ENCODE measurements around the gene CIDEB.
A peak's percentile ranks its signal among the peaks of the same experiment; 100 is the strongest.
"Not testable (repeated sequence)": the region's sequence is repeated elsewhere in the genome, so short reads cannot be mapped to it uniquely, and the experiment has no call there.

The CIDEB gene

GRCh38 chr14:24329073-24329663, 21.4 kb upstream of the CIDEB start:
- Histone ChIP-seq H3K36me3 (replicated peaks; ENCODE audit: insufficient read depth, low read length) (no peaks in the 10 kb centered on the region), H3K9me3 (replicated peaks; ENCODE audit: insufficient read depth, low read length) (no peaks in the 10 kb centered on the region), H2AFZ (ENCODE audit: low read length) (no peak overlapping the region), H3K4me2 (ENCODE audit: low read depth, low read length) (no peak overlapping the region), H3K79me2 (ENCODE audit: low read length) (no peaks in the 10 kb centered on the region), H3K9me2 (replicated peaks; ENCODE audit: insufficient read depth, low read length) (no peaks in the 10 kb centered on the region), H3K4me3 (ENCODE audit: low read length) (no peak overlapping the region), H4K20me1 (ENCODE audit: insufficient read depth, low read length) (no peaks in the 10 kb centered on the region), H3K4me1 (ENCODE audit: low read length) (0 out of 2 replicates have a peak, but pooled peaks cover 3% of the 10 kb centered on the region), H3K27ac (ENCODE audit: low read length) (no peak overlapping the region), H3K27me3 (replicated peaks; ENCODE audit: insufficient read depth, low read length) (no peaks in the 10 kb centered on the region), H3F3A (ENCODE audit: insufficient read depth, low read length) (no peaks in the 10 kb centered on the region), H3K9ac (ENCODE audit: low read length) (no peak overlapping the region)
- TF ChIP-seq EZH2 (optimal IDR thresholded peaks at IDR 0.05; ENCODE audit: low read depth, low read length) (no peak), CTCF (IDR thresholded peaks at IDR 0.05; ENCODE audit: low read length) (no peak), EZH2phosphoT487 (IDR thresholded peaks at IDR 0.05; ENCODE audit: low read length) (no peak)
- no peak for DNase-seq

- H3K9ac ChIP-seq (ENCODE audit: low read length); H3K4me1 ChIP-seq (ENCODE audit: low read length); H3K36me3 ChIP-seq (replicated peaks; ENCODE audit: insufficient read depth, low read length); DNase-seq; H4K20me1 ChIP-seq (ENCODE audit: insufficient read depth, low read length); H3K4me3 ChIP-seq (ENCODE audit: low read length); H3F3A ChIP-seq (ENCODE audit: insufficient read depth, low read length); H3K27ac ChIP-seq (ENCODE audit: low read length); H3K9me2 ChIP-seq (replicated peaks; ENCODE audit: insufficient read depth, low read length); H3K4me2 ChIP-seq (ENCODE audit: low read depth, low read length); H2AFZ ChIP-seq (ENCODE audit: low read length); H3K79me2 ChIP-seq (ENCODE audit: low read length); H3K9me3 ChIP-seq (replicated peaks; ENCODE audit: insufficient read depth, low read length): not testable (repeated sequence)
- H3K27me3 ChIP-seq (replicated peaks; ENCODE audit: insufficient read depth, low read length): peaks cover 11% of the 10 kb centered on the region; the same call in 1 of the 2 replicates
- 0 out of 2 replicates have a peak, but pooled peaks have one; percentile 14 for TF ChIP-seq CTCF (IDR thresholded peaks at IDR 0.05; ENCODE audit: low read length)
Observed at GRCh38 chr14:24327914-24328313, 20.1 kb upstream of the CIDEB start.

- no peaks in the 10 kb centered on the region for H3K9me2 ChIP-seq (replicated peaks; ENCODE audit: insufficient read depth, low read length)
- H3K36me3 ChIP-seq (replicated peaks; ENCODE audit: insufficient read depth, low read length): no peaks in the 10 kb centered on the region
- H3F3A ChIP-seq (ENCODE audit: insufficient read depth, low read length): no peaks in the 10 kb centered on the region
- TF ChIP-seq EZH2 (optimal IDR thresholded peaks at IDR 0.05; ENCODE audit: low read depth, low read length) (no peak), EZH2phosphoT487 (IDR thresholded peaks at IDR 0.05; ENCODE audit: low read length) (no peak), CTCF (IDR thresholded peaks at IDR 0.05; ENCODE audit: low read length) (no peak)
- no peak overlapping the region for H2AFZ ChIP-seq (ENCODE audit: low read length)
- peaks cover 11% of the 10 kb centered on the region; the same call in 1 of the 2 replicates for H3K27me3 ChIP-seq (replicated peaks; ENCODE audit: insufficient read depth, low read length)
- no peaks in the 10 kb centered on the region for H4K20me1 ChIP-seq (ENCODE audit: insufficient read depth, low read length)
- H3K27ac ChIP-seq (ENCODE audit: low read length): no peak overlapping the region
- DNase-seq: no peak
- no peak overlapping the region for H3K9ac ChIP-seq (ENCODE audit: low read length)
- no peaks in the 10 kb centered on the region for H3K4me1 ChIP-seq (ENCODE audit: low read length)
- H3K4me3 ChIP-seq (ENCODE audit: low read length): no peak overlapping the region
- no peaks in the 10 kb centered on the region for H3K79me2 ChIP-seq (ENCODE audit: low read length)
- no peaks in the 10 kb centered on the region for H3K9me3 ChIP-seq (replicated peaks; ENCODE audit: insufficient read depth, low read length)
- H3K4me2 ChIP-seq (ENCODE audit: low read depth, low read length): no peak overlapping the region
Observed at GRCh38 chr14:24327303-24327702, 19.5 kb upstream of the CIDEB start.

Data from MM.1S (cell line).